B cell (primary cell): Measurements from ENCODE around the gene PRKCQ. TPM values are rescaled to one million over a fixed set of nuclear protein-coding genes. Genes with fewer than 3 reads are reported as not detected.

ENCODE experiments used
- ATAC-seq: fragments of 200-7000 bp; cut with Tn5 transposase; one replicate; pipeline ENCODE4 v1.10.0; 2021; ENCODE audit warnings: low read depth, mild to moderate bottlenecking, moderate number of reproducible peaks, moderate library complexity
- CTCF ChIA-PET: fragments of 350-600 bp; sonication (Branson Sonifier 250); formaldehyde crosslinking; loops from one replicate; lab custom pipeline; 2021; ENCODE audit warnings: antibody characterized with exemption, inconsistent platforms; lab: Charles Lee
- POLR2A ChIA-PET: fragments of 350-600 bp; sonication (Branson Sonifier 250); formaldehyde crosslinking; loops from one replicate; lab custom pipeline; 2021; ENCODE audit warnings: antibody characterized with exemption; lab: Charles Lee
- DNase-seq: peaks from one replicate; pipeline ENCODE4 v3.0.0; 2013
- H2AFZ ChIP-seq: 2 replicates; pipeline ENCODE4 v1.6.1; 2012; ENCODE audit warnings: mild to moderate bottlenecking, low read depth, low read length; ENCODE audit not compliant: insufficient read depth, poor library complexity, severe bottlenecking
- H3K27ac ChIP-seq, 2 donors: 1 replicate in 1 of 2; 2 replicates in 1 of 2; pipeline ENCODE4 v1.5.1; 2012 to 2013; ENCODE audit warnings: low read length in 2 of 2, mild to moderate bottlenecking in 2 of 2, moderate library complexity in 1 of 2
- H3K27me3 ChIP-seq, 4 experiments: fragments of 200-600 bp in 1 of 4; sonication (generic) in 1 of 4; replicated peaks in 1 of 4; 1 replicate in 2 of 4; 2 replicates in 2 of 4; pipeline versions ENCODE4 v1.6.1 to v1.7.0; 2013 to 2016; ENCODE audit warnings: low read length in 3 of 4, mild to moderate bottlenecking in 2 of 4, mixed read lengths in 1 of 4, moderate library complexity in 1 of 4; ENCODE audit not compliant: insufficient read depth in 4 of 4, control insufficient read depth in 3 of 4; ENCODE audit errors: control extremely low read depth in 1 of 4
- H3K36me3 ChIP-seq, 2 experiments: replicated peaks in 1 of 2; 1 replicate in 1 of 2; 2 replicates in 1 of 2; pipeline versions ENCODE4 v1.6.1 to v1.7.1; 2013; ENCODE audit warnings: low read length in 1 of 2; ENCODE audit not compliant: insufficient read depth in 2 of 2, control insufficient read depth in 1 of 2; ENCODE audit errors: control extremely low read depth in 1 of 2, extremely low read depth in 1 of 2
- H3K4me1 ChIP-seq, 2 donors: fragments of 200-600 bp in 1 of 2; sonication (generic) in 1 of 2; 1 replicate in 1 of 2; 2 replicates in 1 of 2; pipeline versions ENCODE4 v1.5.1 to v1.6.1; 2013 to 2017; ENCODE audit warnings: low read length in 2 of 2; ENCODE audit not compliant: control insufficient read depth in 2 of 2, insufficient read depth in 2 of 2
- H3K4me2 ChIP-seq: replicated peaks from 2 replicates; pipeline ENCODE3; 2012; ENCODE audit warnings: mild to moderate bottlenecking, low read depth, low read length; ENCODE audit not compliant: poor library complexity, severe bottlenecking
- H3K4me3 ChIP-seq, 5 experiments: fragments of 200-600 bp in 1 of 5; sonication (generic) in 1 of 5; 1 replicate in 3 of 5; 2 replicates in 2 of 5; pipeline versions ENCODE4 v1.5.1 to v1.7.0; 2011 to 2016; ENCODE audit warnings: low read length in 4 of 5, mild to moderate bottlenecking in 4 of 5, low read depth in 2 of 5, control low read depth in 1 of 5, moderate library complexity in 1 of 5; ENCODE audit not compliant: insufficient read depth in 1 of 5; ENCODE audit errors: control extremely low read depth in 1 of 5, extremely low read depth in 1 of 5
- H3K79me2 ChIP-seq: fragments of 200-600 bp; sonication (generic); one replicate; pipeline ENCODE4 v1.6.0; 2016; ENCODE audit warnings: low read length; ENCODE audit not compliant: control insufficient read depth, insufficient read depth
- H3K9ac ChIP-seq: fragments of 200-600 bp; sonication (generic); 2 replicates; pipeline ENCODE4 v1.6.1; 2017; ENCODE audit warnings: mild to moderate bottlenecking, low read length, moderate library complexity
- H3K9me3 ChIP-seq, 3 donors: one replicate each; pipeline versions ENCODE4 v1.6.1 to v1.7.1; 2013; ENCODE audit warnings: low read length in 2 of 3; ENCODE audit not compliant: control insufficient read depth in 2 of 3, insufficient read depth in 1 of 3; ENCODE audit errors: control extremely low read depth in 1 of 3
- H4K20me1 ChIP-seq: 2 replicates; pipeline ENCODE4 v1.6.0; 2012; ENCODE audit warnings: mild to moderate bottlenecking, low read length; ENCODE audit not compliant: insufficient read depth, control insufficient read depth, poor library complexity, severe bottlenecking
- H3K27ac Mint-ChIP-seq: one replicate; pipeline ENCODE4 v1.8.0; 2021; ENCODE audit warnings: mixed read lengths
- H3K27me3 Mint-ChIP-seq: one replicate; pipeline ENCODE4 v1.8.0; 2021; ENCODE audit warnings: mixed read lengths
- H3K4me1 Mint-ChIP-seq: one replicate; pipeline ENCODE4 v1.8.0; 2021; ENCODE audit warnings: mixed read lengths
- H3K4me3 Mint-ChIP-seq: one replicate; pipeline ENCODE4 v1.8.0; 2021; ENCODE audit warnings: mixed read lengths
- H3K9me3 Mint-ChIP-seq: one replicate; pipeline ENCODE4 v1.8.0; 2022; ENCODE audit warnings: mixed read lengths; ENCODE audit not compliant: insufficient read depth
- CTCF ChIP-seq: fragments of 200-600 bp; IDR thresholded peaks from one replicate; pipeline ENCODE4 v1.8.0; 2022; ENCODE audit warnings: antibody characterized with exemption, mild to moderate bottlenecking
- EZH2 ChIP-seq: IDR thresholded peaks from 2 replicates; pipeline ENCODE4 v1.6.1; 2012; ENCODE audit warnings: borderline replicate concordance, low read depth, mild to moderate bottlenecking, moderate library complexity, low read length; ENCODE audit not compliant: insufficient read depth, poor library complexity, severe bottlenecking
- WGBS: methylation state at CpG from one replicate; pipeline ENCODE4 v1.1.5; 2013; ENCODE audit warnings: missing lambda C conversion rate; ENCODE audit not compliant: insufficient coverage; 5-methylcytosine and 5-hydroxymethylcytosine counted together
- intact Hi-C: fragments of 100-400 bp; cut with micrococcal nuclease; formaldehyde crosslinking; loops from one replicate; pipeline ENCODE4 v1.10.0; 2022
- polyA plus RNA-seq: library from polyadenylated mRNA; depleted of rRNA; stranded (reverse); fragments of >200 nt; gene quantifications from 2 replicates; pipeline ENCODE4 v1.2.3, GENCODE V29; 2012
- total RNA-seq, 2 donors: library from RNA; stranded (reverse); fragments of 120-200 nt in 1 of 2; gene quantifications; 1 replicate in 1 of 2; 2 replicates in 1 of 2; pipeline versions ENCODE4 v1.2.3 to v1.2.4, GENCODE V29; 2013 to 2022

The PRKCQ gene
- total and polyA plus RNA-seq, 2 donors (not counting 1 experiment from before 2014, with no cell fraction given): 0.15 to 0.16 TPM

- Mint-ChIP-seq H3K4me1 (no peaks in the 10 kb centered on the region), H3K4me3 (no peak overlapping the region), H3K27me3 (peaks cover 24% of the 10 kb centered on the region), H3K27ac (no peak overlapping the region), H3K9me3 (no peaks in the 10 kb centered on the region)
- H3K27me3 ChIP-seq: peaks cover 0 to 5% (median 0%) of the 10 kb centered on the region in 4 experiments
- no peaks in the 10 kb centered on the region for H3K79me2 ChIP-seq
- no peak for ATAC-seq
- POLR2A ChIA-PET: no interaction called here
- H3K4me1 ChIP-seq: no peaks in the 10 kb centered on the region
- no peak overlapping the region for H2AFZ ChIP-seq
- CTCF ChIA-PET: no interaction called here
- H3K9me3 ChIP-seq: no peaks in the 10 kb centered on the region
- no peak for TF ChIP-seq CTCF
- no peak overlapping the region for H3K9ac ChIP-seq
- no peak overlapping the region for H3K27ac ChIP-seq
- intact Hi-C loops: no loop called here
- 77% methylated on average over 6 of the region's 6 CpGs for WGBS
- DNase-seq: no peak
- H3K4me2 ChIP-seq: no peak overlapping the region
- H3K4me3 ChIP-seq: no peak overlapping the region
- H3K36me3 ChIP-seq: no peaks in the 10 kb centered on the region
- H4K20me1 ChIP-seq: no peaks in the 10 kb centered on the region
Observed at GRCh38 chr10:6563731-6564130, 16.3 kb downstream of the PRKCQ start.

- ATAC-seq (no peak), DNase-seq (no peak)
- Mint-ChIP-seq H3K27me3 (peaks cover 24% of the 10 kb centered on the region), H3K4me1 (no peaks in the 10 kb centered on the region), H3K27ac (no peak overlapping the region), H3K9me3 (no peaks in the 10 kb centered on the region), H3K4me3 (no peak overlapping the region)
- H3K4me2 ChIP-seq: no peak overlapping the region
- H3K4me3 ChIP-seq: no peak overlapping the region
- intact Hi-C loops: no loop called here
- TF ChIP-seq CTCF (no peak), EZH2 (no peak)
- H3K9me3 ChIP-seq: no peaks in the 10 kb centered on the region
- no peak overlapping the region for H2AFZ ChIP-seq
- WGBS: 48% methylated on average over 6 of the region's 7 CpGs
- no peak overlapping the region for H3K27ac ChIP-seq
- H3K36me3 ChIP-seq: no peaks in the 10 kb centered on the region
- POLR2A ChIA-PET: no interaction called here
- H3K79me2 ChIP-seq: no peaks in the 10 kb centered on the region
- no peaks in the 10 kb centered on the region for H4K20me1 ChIP-seq
- CTCF ChIA-PET: interaction anchor here (1.1 kb wide), 1 partner anchor 15 kb away, joined by 3 read pairs; no protein-coding TSS in a partner anchor
- H3K4me1 ChIP-seq: no peaks in the 10 kb centered on the region
- H3K27me3 ChIP-seq: peaks cover 0 to 5% (median 0%) of the 10 kb centered on the region in 4 experiments
- H3K9ac ChIP-seq: no peak overlapping the region
Observed at GRCh38 chr10:6563075-6563474, 17.0 kb downstream of the PRKCQ start.
